ENCODE data around the gene LIMS1. TPM values are rescaled to one million over a fixed set of nuclear protein-coding genes. Genes with fewer than 3 reads are reported as not detected.
"Not testable (repeated sequence)": the region's sequence is repeated elsewhere in the genome, so short reads cannot be mapped to it uniquely, and the experiment has no call there.

Gene LIMS1
- polyA plus RNA-seq, 4 donors: 8.3 to 51.4 (median 21.7) TPM

DNA sequence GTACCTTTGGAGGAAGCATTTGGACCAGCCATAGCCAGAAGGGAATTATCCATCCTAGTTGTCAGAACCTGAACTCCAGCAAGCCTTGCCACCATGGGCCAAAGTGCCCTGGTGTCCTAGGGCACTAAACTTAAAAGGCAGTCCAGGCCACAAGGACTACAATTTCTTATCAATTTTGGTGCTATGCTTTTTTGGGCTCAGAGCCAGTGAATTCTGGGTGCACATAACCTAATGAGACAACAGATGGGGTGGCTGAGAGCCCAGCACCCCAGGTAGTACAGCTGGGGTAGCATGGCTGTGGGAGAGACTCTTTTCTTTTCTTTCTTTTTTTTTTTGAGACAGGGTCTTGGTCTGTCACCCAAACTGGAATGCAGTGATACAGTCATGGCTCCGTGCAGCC is 170.6 kb downstream of the LIMS1 start:
- Histone ChIP-seq H3K9me3 (ENCODE audit: control insufficient read depth in 2 of 2, insufficient read depth in 1 of 2, low read depth in 1 of 2, low read length in 1 of 2) (peaks cover 0 to 11% of the 10 kb centered on the region in 2 donors), H3K4me3 (ENCODE audit: low read depth in 1 of 3, low read length in 3 of 3) (no peak overlapping the region), H3K27ac (ENCODE audit: low read depth in 1 of 3, low read length in 2 of 3) (no peak overlapping the region), H3K4me1 (ENCODE audit: control insufficient read depth in 3 of 3, insufficient read depth in 2 of 3, low read depth in 1 of 3, low read length in 2 of 3) (no peaks in the 10 kb centered on the region), H3K27me3 (ENCODE audit: control insufficient read depth in 3 of 3, insufficient read depth in 3 of 3, low read length in 3 of 3) (no peaks in the 10 kb centered on the region), H3K36me3 (ENCODE audit: control insufficient read depth in 3 of 3, insufficient read depth in 2 of 3, low read depth in 1 of 3, low read length in 3 of 3) (no peaks in the 10 kb centered on the region)
- no peak for FAIRE-seq
- DNase-seq: no peak
- WGBS, 3 donors: 90 to 100% (median 92%) methylated on average over 1 of the region's 1 CpG

GRCh38 chr2:108707300-108707699 is 173.0 kb downstream of the LIMS1 start:
- Histone ChIP-seq H3K27ac (ENCODE audit: low read depth in 1 of 3, low read length in 2 of 3) (no peak overlapping the region), H3K4me1 (ENCODE audit: control insufficient read depth in 3 of 3, insufficient read depth in 2 of 3, low read depth in 1 of 3, low read length in 2 of 3) (no peaks in the 10 kb centered on the region), H3K36me3 (ENCODE audit: control insufficient read depth in 3 of 3, insufficient read depth in 2 of 3, low read depth in 1 of 3, low read length in 3 of 3) (no peaks in the 10 kb centered on the region), H3K9me3 (ENCODE audit: control insufficient read depth in 2 of 2, insufficient read depth in 1 of 2, low read depth in 1 of 2, low read length in 1 of 2) (peaks cover 0 to 11% of the 10 kb centered on the region in 2 donors), H3K4me3 (ENCODE audit: low read depth in 1 of 3, low read length in 3 of 3) (no peak overlapping the region), H3K27me3 (ENCODE audit: control insufficient read depth in 3 of 3, insufficient read depth in 3 of 3, low read length in 3 of 3) (no peaks in the 10 kb centered on the region)
- no peak for FAIRE-seq
- DNase-seq: no peak

DNA sequence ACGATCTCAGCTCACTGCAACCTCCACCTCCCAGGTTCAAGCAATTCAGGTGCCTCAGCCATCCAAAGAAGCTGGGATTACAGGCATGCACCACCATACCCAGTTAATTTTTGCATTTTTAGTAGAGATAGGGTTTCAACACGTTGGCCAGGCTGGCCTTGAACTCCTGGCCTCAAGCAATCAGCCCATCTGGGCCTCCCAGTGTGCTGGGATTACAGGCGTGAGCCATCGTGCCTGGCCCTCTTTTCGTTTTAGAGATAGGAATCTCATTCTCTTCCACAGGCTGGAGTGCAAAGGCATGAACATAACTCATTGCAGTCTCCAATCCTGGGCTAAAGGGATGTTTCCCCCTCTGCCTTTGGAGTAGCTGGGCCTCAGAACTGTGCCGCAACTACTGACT is 182.7 kb downstream of the LIMS1 start:
- not testable (repeated sequence) for H3K27ac ChIP-seq (ENCODE audit: low read depth in 1 of 3, low read length in 2 of 3); H3K36me3 ChIP-seq (ENCODE audit: control insufficient read depth in 3 of 3, insufficient read depth in 2 of 3, low read depth in 1 of 3, low read length in 3 of 3); H3K4me1 ChIP-seq (ENCODE audit: control insufficient read depth in 3 of 3, insufficient read depth in 2 of 3, low read depth in 1 of 3, low read length in 2 of 3); FAIRE-seq; DNase-seq; H3K9me3 ChIP-seq (ENCODE audit: control insufficient read depth in 2 of 2, insufficient read depth in 1 of 2, low read depth in 1 of 2, low read length in 1 of 2); H3K4me3 ChIP-seq (ENCODE audit: low read depth in 1 of 3, low read length in 3 of 3); H3K27me3 ChIP-seq (ENCODE audit: control insufficient read depth in 3 of 3, insufficient read depth in 3 of 3, low read length in 3 of 3)
- 54 to 74% (median 66%) methylated on average over 6 of the region's 6 CpGs for WGBS, 3 donors

- Histone ChIP-seq H3K4me3 (ENCODE audit: low read depth in 1 of 3, low read length in 3 of 3) (peak within 1 kb of the TSS; percentile 73 to 82 (median 76)), H3K36me3 (ENCODE audit: control insufficient read depth in 3 of 3, insufficient read depth in 2 of 3, low read depth in 1 of 3, low read length in 3 of 3) (no peaks in the 10 kb centered on the region), H3K27ac (ENCODE audit: low read depth in 1 of 3, low read length in 2 of 3) (peak within 1 kb of the TSS; percentile 97 to 100 (median 99)), H3K4me1 (ENCODE audit: control insufficient read depth in 3 of 3, insufficient read depth in 2 of 3, low read depth in 1 of 3, low read length in 2 of 3) (no peaks in the 10 kb centered on the region), H3K27me3 (ENCODE audit: control insufficient read depth in 3 of 3, insufficient read depth in 3 of 3, low read length in 3 of 3) (no peaks in the 10 kb centered on the region), H3K9me3 (ENCODE audit: control insufficient read depth in 2 of 2, insufficient read depth in 1 of 2, low read depth in 1 of 2, low read length in 1 of 2) (no peaks in the 10 kb centered on the region)
- 0 to 1% (median 0%) methylated on average over 60 to 97 of the region's 97 CpGs for WGBS, 3 donors
- FAIRE-seq (no peak), DNase-seq (peak; percentile 94 to 99)
Observed at GRCh38 chr2:108719149-108720044, 185.1 kb downstream of the LIMS1 start, which contains the start of gene RANBP2. Gene RANBP2, plus strand, starts transcription at chr2:108719482. Its CDS starts 125 bp downstream, at chr2:108719607.

- not testable (repeated sequence) for H3K27me3 ChIP-seq (ENCODE audit: control insufficient read depth in 3 of 3, insufficient read depth in 3 of 3, low read length in 3 of 3); FAIRE-seq; H3K4me3 ChIP-seq (ENCODE audit: low read depth in 1 of 3, low read length in 3 of 3); H3K9me3 ChIP-seq (ENCODE audit: control insufficient read depth in 2 of 2, insufficient read depth in 1 of 2, low read depth in 1 of 2, low read length in 1 of 2); H3K27ac ChIP-seq (ENCODE audit: low read depth in 1 of 3, low read length in 2 of 3); H3K36me3 ChIP-seq (ENCODE audit: control insufficient read depth in 3 of 3, insufficient read depth in 2 of 3, low read depth in 1 of 3, low read length in 3 of 3); H3K4me1 ChIP-seq (ENCODE audit: control insufficient read depth in 3 of 3, insufficient read depth in 2 of 3, low read depth in 1 of 3, low read length in 2 of 3); DNase-seq
- 69 to 77% (median 76%) methylated on average over 9 of the region's 9 CpGs for WGBS, 3 donors
Observed at GRCh38 chr2:108726048-108726447, 191.8 kb downstream of the LIMS1 start.

DNA sequence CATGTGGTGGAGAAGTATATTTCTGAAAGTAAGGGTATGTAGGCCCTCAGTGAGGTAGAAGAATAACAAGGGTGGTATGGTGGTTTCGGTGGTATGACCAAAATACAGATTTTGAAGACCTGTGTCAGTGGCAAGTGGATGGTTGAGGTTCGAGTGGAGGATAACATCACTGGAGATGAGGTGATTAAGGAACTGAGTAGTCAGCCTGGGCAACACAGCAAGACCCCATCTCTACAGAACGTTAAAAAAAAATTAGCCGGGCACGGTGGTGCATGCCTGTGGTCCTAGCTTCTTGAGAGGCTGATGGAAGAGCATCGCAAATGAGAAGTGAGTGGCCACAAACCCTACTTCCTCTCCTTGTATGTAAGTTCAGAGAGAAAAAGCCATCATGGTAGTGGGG is 200.4 kb downstream of the LIMS1 start:
- WGBS, 3 donors: 90 to 97% (median 93%) methylated on average over 6 of the region's 6 CpGs
- H3K27ac ChIP-seq (ENCODE audit: low read depth in 1 of 3, low read length in 2 of 3); H3K4me3 ChIP-seq (ENCODE audit: low read depth in 1 of 3, low read length in 3 of 3); H3K27me3 ChIP-seq (ENCODE audit: control insufficient read depth in 3 of 3, insufficient read depth in 3 of 3, low read length in 3 of 3); FAIRE-seq; DNase-seq; H3K4me1 ChIP-seq (ENCODE audit: control insufficient read depth in 3 of 3, insufficient read depth in 2 of 3, low read depth in 1 of 3, low read length in 2 of 3); H3K9me3 ChIP-seq (ENCODE audit: control insufficient read depth in 2 of 2, insufficient read depth in 1 of 2, low read depth in 1 of 2, low read length in 1 of 2): not testable (repeated sequence)
- H3K36me3 ChIP-seq (ENCODE audit: control insufficient read depth in 3 of 3, insufficient read depth in 2 of 3, low read depth in 1 of 3, low read length in 3 of 3): peaks cover 2 to 18% (median 4%) of the 10 kb centered on the region in 3 donors

Other genes with a start within 250 kb of the LIMS1 start
- gene SULT1C2, start 245.6 kb upstream of the LIMS1 start, polyA plus RNA-seq: 100 to 1,000 TPM in 1 of 4 donors, 1 to 10 TPM in 2, not detected in 1; 2.7 to 252 (median 4.9) TPM
- 10 to 100 TPM in 1 of 4 donors, 1 to 10 TPM in 2, not detected in 1; 1.1 to 13.3 (median 2.4) TPM for gene SULT1C4, start 156.5 kb upstream of the LIMS1 start, polyA plus RNA-seq
- 100 to 1,000 TPM in 1 of 4 donors, 10 to 100 TPM in 3; 14.0 to 110 (median 15.1) TPM for gene GCC2, start 85.3 kb upstream of the LIMS1 start, polyA plus RNA-seq
- gene RANBP2, start 185.0 kb downstream of the LIMS1 start, polyA plus RNA-seq: 10 to 100 TPM in 3 of 4 donors, 1 to 10 TPM in 1; 7.3 to 46.1 (median 13.5) TPM